IPS-20b (cell line): Measurements from ENCODE around the gene YKT6.

ENCODE experiments used
- H3K27ac ChIP-seq: one replicate; pipeline ENCODE4 v1.5.1; 2013; ENCODE audit warnings: low read length
- H3K27me3 ChIP-seq: 2 replicates; pipeline ENCODE4 v1.6.1; 2013; ENCODE audit warnings: mild to moderate bottlenecking, low read length, inconsistent platforms; ENCODE audit not compliant: insufficient read depth
- H3K36me3 ChIP-seq: 2 replicates; pipeline ENCODE4 v1.6.1; 2013; ENCODE audit warnings: low read depth, mild to moderate bottlenecking, inconsistent platforms, low read length, moderate library complexity; ENCODE audit not compliant: insufficient read depth
- H3K4me1 ChIP-seq: 2 replicates; pipeline ENCODE4 v1.6.1; 2013; ENCODE audit warnings: mild to moderate bottlenecking, control low read depth, inconsistent platforms, low read length, moderate library complexity; ENCODE audit not compliant: insufficient read depth
- H3K4me3 ChIP-seq: 2 replicates; pipeline ENCODE4 v1.5.1; 2013; ENCODE audit warnings: mild to moderate bottlenecking, low read length, inconsistent platforms
- H3K9ac ChIP-seq: 2 replicates; pipeline ENCODE4 v1.6.1; 2013; ENCODE audit warnings: low read depth, mild to moderate bottlenecking, inconsistent platforms, low read length, moderate library complexity
- H3K9me3 ChIP-seq: 2 replicates; pipeline ENCODE4 v1.6.1; 2013; ENCODE audit warnings: mild to moderate bottlenecking, low read depth, low read length, inconsistent platforms; ENCODE audit not compliant: insufficient read depth

YKT6 gene

GRCh38 chr7:44200699-44201461 lies at the start of gene YKT6:
Gene YKT6 (plus strand): TSS chr7:44200978. CDS start chr7:44201136, 158 bp downstream.
- H3K4me3 ChIP-seq: peak within 1 kb of the TSS; percentile 90
- peak within 1 kb of the TSS; percentile 88 for H3K9ac ChIP-seq
- H3K27ac ChIP-seq: no peak within 1 kb of the TSS

GRCh38 chr7:44151956-44152355 lies 48.8 kb upstream of the YKT6 start:
- Histone ChIP-seq H3K27me3 (peaks cover 10% of the 10 kb centered on the region), H3K4me1 (peaks cover under 1% of the 10 kb centered on the region; the same call in 1 of the 2 replicates), H3K4me3 (no peak overlapping the region), H3K9ac (no peak overlapping the region), H3K9me3 (no peaks in the 10 kb centered on the region), H3K36me3 (no peaks in the 10 kb centered on the region), H3K27ac (no peak overlapping the region)

More at GRCh38 chr7:44200699-44201461, at the start of gene YKT6:
- Histone ChIP-seq H3K4me1 (no peaks in the 10 kb centered on the region), H3K27me3 (peaks cover 12% of the 10 kb centered on the region; the same call in 1 of the 2 replicates), H3K9me3 (no peaks in the 10 kb centered on the region), H3K36me3 (peaks cover 18% of the 10 kb centered on the region)

GRCh38 chr7:44152971-44153947 lies 47.5 kb upstream of the YKT6 start:
- Histone ChIP-seq H3K4me3 (no peak overlapping the region), H3K36me3 (no peaks in the 10 kb centered on the region), H3K27ac (no peak overlapping the region), H3K9me3 (no peaks in the 10 kb centered on the region), H3K9ac (no peak overlapping the region), H3K4me1 (no peaks in the 10 kb centered on the region), H3K27me3 (no peaks in the 10 kb centered on the region)

GRCh38 chr7:44153948-44154335 lies 46.8 kb upstream of the YKT6 start:
- H3K4me1 ChIP-seq: no peaks in the 10 kb centered on the region
- H3K27me3 ChIP-seq: no peaks in the 10 kb centered on the region
- H3K36me3 ChIP-seq: no peaks in the 10 kb centered on the region
- H3K9ac ChIP-seq: no peak overlapping the region
- no peak overlapping the region for H3K4me3 ChIP-seq
- H3K9me3 ChIP-seq: no peaks in the 10 kb centered on the region
- H3K27ac ChIP-seq: no peak overlapping the region

GRCh38 chr7:44154703-44155102 lies 46.1 kb upstream of the YKT6 start:
- H3K27ac ChIP-seq: no peak overlapping the region
- no peaks in the 10 kb centered on the region for H3K27me3 ChIP-seq
- no peak overlapping the region for H3K4me3 ChIP-seq
- H3K9ac ChIP-seq: no peak overlapping the region
- H3K36me3 ChIP-seq: no peaks in the 10 kb centered on the region
- no peaks in the 10 kb centered on the region for H3K4me1 ChIP-seq
- no peaks in the 10 kb centered on the region for H3K9me3 ChIP-seq

- Histone ChIP-seq H3K4me3 (no peak overlapping the region), H3K27me3 (no peaks in the 10 kb centered on the region), H3K36me3 (no peaks in the 10 kb centered on the region), H3K9ac (no peak overlapping the region), H3K4me1 (no peaks in the 10 kb centered on the region), H3K27ac (no peak overlapping the region), H3K9me3 (no peaks in the 10 kb centered on the region)
Measured at GRCh38 chr7:44155191-44156185, 45.3 kb upstream of the YKT6 start.

GRCh38 chr7:44156453-44157010 lies 44.2 kb upstream of the YKT6 start:
- Histone ChIP-seq H3K4me1 (no peaks in the 10 kb centered on the region), H3K36me3 (no peaks in the 10 kb centered on the region), H3K27ac (no peak overlapping the region), H3K9me3 (no peaks in the 10 kb centered on the region), H3K9ac (no peak overlapping the region), H3K4me3 (no peak overlapping the region), H3K27me3 (no peaks in the 10 kb centered on the region)

GRCh38 chr7:44157116-44158080 lies 43.4 kb upstream of the YKT6 start:
- Histone ChIP-seq H3K4me3 (no peak overlapping the region), H3K27ac (no peak overlapping the region), H3K27me3 (no peaks in the 10 kb centered on the region), H3K4me1 (no peaks in the 10 kb centered on the region), H3K9me3 (no peaks in the 10 kb centered on the region), H3K36me3 (no peaks in the 10 kb centered on the region), H3K9ac (no peak overlapping the region)

- H3K9ac ChIP-seq: no peak overlapping the region
- no peak overlapping the region for H3K4me3 ChIP-seq
- peaks cover 1% of the 10 kb centered on the region; the same call in 1 of the 2 replicates for H3K4me1 ChIP-seq
- no peaks in the 10 kb centered on the region for H3K36me3 ChIP-seq
- no peak overlapping the region for H3K27ac ChIP-seq
- no peaks in the 10 kb centered on the region for H3K27me3 ChIP-seq
- no peaks in the 10 kb centered on the region for H3K9me3 ChIP-seq
Measured at GRCh38 chr7:44158096-44158872, 42.5 kb upstream of the YKT6 start.
